Measurements from ENCODE around the gene PCDHGC3.

Gene PCDHGC3

GRCh38 chr5:141525653-141526052, 49.9 kb downstream of the PCDHGC3 start:
- Histone ChIP-seq H3K27me3 (ENCODE audit: insufficient read depth, poor library complexity, severe bottlenecking) (no peaks in the 10 kb centered on the region), H3K27ac (replicated peaks) (no peak overlapping the region), H3K4me3 (replicated peaks; ENCODE audit: insufficient read depth, low read length) (no peak overlapping the region)
- no peak for DNase-seq (ENCODE audit: low read depth in 1 of 2, low spot score in 1 of 2)
- TF ChIP-seq GABPA (IDR thresholded peaks at IDR 0.05; ENCODE audit: low read depth) (no peak), POLR2AphosphoS5 (IDR thresholded peaks at IDR 0.05; ENCODE audit: low read depth) (no peak), SPI1 (IDR thresholded peaks at IDR 0.05; ENCODE audit: borderline replicate concordance, low read depth) (no peak), CTCF (IDR thresholded peaks at IDR 0.05; ENCODE audit: insufficient read depth, low read length) (no peak), REST (IDR thresholded peaks at IDR 0.05; ENCODE audit: insufficient replicate concordance, low read depth) (no peak)

- Histone ChIP-seq H3K27ac (replicated peaks) (no peak overlapping the region), H3K4me3 (replicated peaks; ENCODE audit: insufficient read depth, low read length) (no peak overlapping the region), H3K27me3 (ENCODE audit: insufficient read depth, poor library complexity, severe bottlenecking) (no peaks in the 10 kb centered on the region)
- no peak for TF ChIP-seq CTCF (IDR thresholded peaks at IDR 0.05; ENCODE audit: insufficient read depth, low read length)
- no peak for TF ChIP-seq REST (IDR thresholded peaks at IDR 0.05; ENCODE audit: insufficient replicate concordance, low read depth)
- no peak for TF ChIP-seq POLR2AphosphoS5 (IDR thresholded peaks at IDR 0.05; ENCODE audit: low read depth)
- no peak for TF ChIP-seq GABPA (IDR thresholded peaks at IDR 0.05; ENCODE audit: low read depth)
- no peak for TF ChIP-seq SPI1 (IDR thresholded peaks at IDR 0.05; ENCODE audit: borderline replicate concordance, low read depth)
- DNase-seq (ENCODE audit: low read depth in 1 of 2, low spot score in 1 of 2) = no peak
Observed at GRCh38 chr5:141527426-141527825, 51.7 kb downstream of the PCDHGC3 start.

Measured in HL-60 (cell line).